Liver (tissue), 3 donors: Measurements from ENCODE around the gene PITPNM1.

Source experiments
- EGR1 ChIP-seq, 2 donors: IDR thresholded peaks; 2 replicates each; pipeline ENCODE4 v1.6.1; 2016 to 2018; ENCODE audit warnings: antibody characterized with exemption in 2 of 2, low read depth in 2 of 2
- FOXA1 ChIP-seq: IDR thresholded peaks from 2 replicates; pipeline ENCODE4 v1.6.1; 2016; ENCODE audit warnings: antibody characterized with exemption
- GABPA ChIP-seq, 2 donors: IDR thresholded peaks in 1 of 2; conservative IDR thresholded peaks in 1 of 2; 2 replicates each; pipeline ENCODE4 v1.6.1; 2016; ENCODE audit warnings: antibody characterized with exemption in 2 of 2, mild to moderate bottlenecking in 1 of 2, moderate library complexity in 1 of 2
- HNF4G ChIP-seq: IDR thresholded peaks from 2 replicates; pipeline ENCODE4 v1.6.1; 2016; ENCODE audit warnings: antibody characterized with exemption
- RAD21 ChIP-seq, 2 donors: IDR thresholded peaks; 2 replicates each; pipeline ENCODE4 v1.6.1; 2016; ENCODE audit warnings: antibody characterized with exemption in 2 of 2, mild to moderate bottlenecking in 2 of 2
- SP1 ChIP-seq: IDR thresholded peaks from 2 replicates; pipeline ENCODE4 v1.6.1; 2018; ENCODE audit warnings: antibody characterized with exemption, mild to moderate bottlenecking
- TAF1 ChIP-seq: conservative IDR thresholded peaks from 2 replicates; pipeline ENCODE4 v1.6.1; 2016; ENCODE audit warnings: antibody characterized with exemption, mild to moderate bottlenecking
- TF ChIP-seq, protein P1 (sequence below): fragments of 150-350 bp; IDR thresholded peaks from 2 replicates; pipeline ENCODE4 v1.5.1; 2017; ENCODE audit warnings: improper control_type of control experiment, low read depth, low read length; ENCODE audit not compliant: missing input control
- TF ChIP-seq, protein P2 (sequence below): IDR thresholded peaks from 2 replicates; pipeline ENCODE4 v1.6.1; 2016; ENCODE audit warnings: antibody characterized with exemption
- TF ChIP-seq, protein P3 (sequence below): IDR thresholded peaks from 2 replicates; pipeline ENCODE4 v1.6.1; 2016; ENCODE audit warnings: antibody characterized with exemption
- TF ChIP-seq, protein P4 (sequence below): IDR thresholded peaks from 2 replicates; pipeline ENCODE4 v1.6.1; 2016; ENCODE audit warnings: antibody characterized with exemption
- donor health status: healthy.
- donor health status: healthy.

DNA sequence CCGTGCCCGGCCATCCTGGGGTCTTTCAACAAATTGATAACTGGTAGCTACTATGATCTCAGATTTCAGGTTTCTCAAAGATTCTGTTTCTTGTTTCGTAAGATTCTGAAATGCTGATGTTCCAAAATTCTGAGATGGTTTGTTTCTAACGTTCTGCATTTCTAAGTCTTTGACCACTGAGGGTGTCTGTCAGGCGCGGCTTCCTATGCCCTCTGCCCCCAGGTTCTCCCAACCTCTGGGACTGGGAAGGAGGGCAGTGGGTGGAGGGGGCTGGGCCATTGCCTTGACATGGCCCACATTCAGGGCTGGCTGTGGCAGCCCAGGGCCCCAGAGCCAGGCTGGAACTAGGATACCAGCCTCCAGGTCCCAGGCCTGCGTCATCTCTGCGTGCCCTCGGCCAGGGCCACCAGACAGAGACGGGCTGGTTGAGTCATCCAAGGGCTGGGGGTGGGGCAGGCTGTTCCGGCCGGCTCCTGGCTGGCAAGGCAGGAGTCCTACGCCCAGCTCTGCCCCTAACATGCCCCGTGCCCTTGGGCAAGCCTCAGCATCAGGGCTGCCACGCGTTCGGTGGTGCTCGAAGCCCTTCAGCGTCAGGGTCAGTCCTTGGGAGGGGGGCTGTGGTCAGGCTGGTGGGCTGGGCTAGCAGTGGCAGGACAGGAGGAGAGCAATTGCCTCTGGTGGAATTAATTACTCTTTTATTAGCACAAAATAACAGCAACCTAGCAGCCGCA lies 41.3 kb downstream of the PITPNM1 start:
- TF ChIP-seq, protein P1, sequence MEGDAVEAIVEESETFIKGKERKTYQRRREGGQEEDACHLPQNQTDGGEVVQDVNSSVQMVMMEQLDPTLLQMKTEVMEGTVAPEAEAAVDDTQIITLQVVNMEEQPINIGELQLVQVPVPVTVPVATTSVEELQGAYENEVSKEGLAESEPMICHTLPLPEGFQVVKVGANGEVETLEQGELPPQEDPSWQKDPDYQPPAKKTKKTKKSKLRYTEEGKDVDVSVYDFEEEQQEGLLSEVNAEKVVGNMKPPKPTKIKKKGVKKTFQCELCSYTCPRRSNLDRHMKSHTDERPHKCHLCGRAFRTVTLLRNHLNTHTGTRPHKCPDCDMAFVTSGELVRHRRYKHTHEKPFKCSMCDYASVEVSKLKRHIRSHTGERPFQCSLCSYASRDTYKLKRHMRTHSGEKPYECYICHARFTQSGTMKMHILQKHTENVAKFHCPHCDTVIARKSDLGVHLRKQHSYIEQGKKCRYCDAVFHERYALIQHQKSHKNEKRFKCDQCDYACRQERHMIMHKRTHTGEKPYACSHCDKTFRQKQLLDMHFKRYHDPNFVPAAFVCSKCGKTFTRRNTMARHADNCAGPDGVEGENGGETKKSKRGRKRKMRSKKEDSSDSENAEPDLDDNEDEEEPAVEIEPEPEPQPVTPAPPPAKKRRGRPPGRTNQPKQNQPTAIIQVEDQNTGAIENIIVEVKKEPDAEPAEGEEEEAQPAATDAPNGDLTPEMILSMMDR, result no peak
- TF ChIP-seq HNF4G (no peak), SP1 (no peak), TAF1 (no peak), EGR1 (IDR thresholded peaks at IDR 0.05; ENCODE audit: low read depth in 2 of 2) (no peak), RAD21 (IDR thresholded peaks at IDR 0.05) (no peak), GABPA (IDR thresholded peaks at IDR 0.05 in 1 of 2, conservative IDR thresholded peaks at IDR 0.05 in 1 of 2) (no peak), FOXA1 (no peak)
- TF ChIP-seq, protein P2, sequence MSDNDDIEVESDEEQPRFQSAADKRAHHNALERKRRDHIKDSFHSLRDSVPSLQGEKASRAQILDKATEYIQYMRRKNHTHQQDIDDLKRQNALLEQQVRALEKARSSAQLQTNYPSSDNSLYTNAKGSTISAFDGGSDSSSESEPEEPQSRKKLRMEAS, result no peak
- TF ChIP-seq, protein P3, sequence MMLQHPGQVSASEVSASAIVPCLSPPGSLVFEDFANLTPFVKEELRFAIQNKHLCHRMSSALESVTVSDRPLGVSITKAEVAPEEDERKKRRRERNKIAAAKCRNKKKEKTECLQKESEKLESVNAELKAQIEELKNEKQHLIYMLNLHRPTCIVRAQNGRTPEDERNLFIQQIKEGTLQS, result no peak
- TF ChIP-seq, protein P4, sequence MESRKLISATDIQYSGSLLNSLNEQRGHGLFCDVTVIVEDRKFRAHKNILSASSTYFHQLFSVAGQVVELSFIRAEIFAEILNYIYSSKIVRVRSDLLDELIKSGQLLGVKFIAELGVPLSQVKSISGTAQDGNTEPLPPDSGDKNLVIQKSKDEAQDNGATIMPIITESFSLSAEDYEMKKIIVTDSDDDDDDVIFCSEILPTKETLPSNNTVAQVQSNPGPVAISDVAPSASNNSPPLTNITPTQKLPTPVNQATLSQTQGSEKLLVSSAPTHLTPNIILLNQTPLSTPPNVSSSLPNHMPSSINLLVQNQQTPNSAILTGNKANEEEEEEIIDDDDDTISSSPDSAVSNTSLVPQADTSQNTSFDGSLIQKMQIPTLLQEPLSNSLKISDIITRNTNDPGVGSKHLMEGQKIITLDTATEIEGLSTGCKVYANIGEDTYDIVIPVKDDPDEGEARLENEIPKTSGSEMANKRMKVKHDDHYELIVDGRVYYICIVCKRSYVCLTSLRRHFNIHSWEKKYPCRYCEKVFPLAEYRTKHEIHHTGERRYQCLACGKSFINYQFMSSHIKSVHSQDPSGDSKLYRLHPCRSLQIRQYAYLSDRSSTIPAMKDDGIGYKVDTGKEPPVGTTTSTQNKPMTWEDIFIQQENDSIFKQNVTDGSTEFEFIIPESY, result no peak
